Peyer's patch (tissue), 4 donors: ENCODE results near the gene PPIL6. TPM values are rescaled to one million over a fixed set of nuclear protein-coding genes. Genes with fewer than 3 reads are reported as not detected.
A peak's percentile ranks its signal among the peaks of the same experiment; 100 is the strongest.

Source experiments
- DNase-seq, 3 donors: peaks; one replicate each; pipeline ENCODE4 v3.0.0-alpha.2; 2017 to 2019
- H3K27ac ChIP-seq, 4 donors: fragments of 200-600 bp; sonication (generic); one replicate each; pipeline ENCODE4 v1.5.1; 2016 to 2019
- H3K27me3 ChIP-seq, 2 donors: fragments of 200-600 bp; sonication (generic); one replicate each; pipeline ENCODE4 v1.5.1; 2019
- H3K36me3 ChIP-seq, 3 donors: fragments of 200-600 bp; sonication (generic); one replicate each; pipeline ENCODE4 v1.5.1; 2016 to 2019
- H3K4me1 ChIP-seq, 4 donors: fragments of 200-600 bp; sonication (generic); one replicate each; pipeline ENCODE4 v1.5.1; 2016 to 2019
- H3K4me3 ChIP-seq, 4 donors: fragments of 200-600 bp; sonication (generic); 1 replicate in 3 of 4; 2 replicates in 1 of 4; pipeline ENCODE4 v1.5.1; 2016 to 2019; ENCODE audit warnings: mild to moderate bottlenecking in 1 of 4
- H3K9me3 ChIP-seq, 4 donors: fragments of 200-600 bp; sonication (generic); one replicate each; pipeline ENCODE4 v1.5.1; 2016 to 2019; ENCODE audit warnings: mild to moderate bottlenecking in 1 of 4
- POLR2A ChIP-seq, 2 donors: fragments of 450-650 bp; IDR thresholded peaks; one replicate each; pipeline ENCODE4 v1.5.1; 2017; ENCODE audit warnings: antibody characterized with exemption in 2 of 2, mild to moderate bottlenecking in 2 of 2, moderate library complexity in 2 of 2
- total RNA-seq, 4 donors: library from RNA; depleted of rRNA; stranded (reverse); fragments of >200 nt; gene quantifications; one replicate each; pipeline ENCODE4 v1.1.0, GENCODE V29; 2016
- TF ChIP-seq, protein P1 (sequence below), 6 experiments: fragments of 450-650 bp in 4 of 6; fragments of 200-600 bp in 2 of 6; sonication (generic) in 1 of 6; IDR thresholded peaks; one replicate each; pipeline ENCODE4 v1.5.1; 2017 to 2019; ENCODE audit warnings: antibody characterized with exemption in 6 of 6, mild to moderate bottlenecking in 3 of 6, moderate library complexity in 1 of 6

The PPIL6 gene
- total RNA-seq, 4 donors from 2014 or later: 0.27 to 0.53 TPM; not detected in 2

DNA sequence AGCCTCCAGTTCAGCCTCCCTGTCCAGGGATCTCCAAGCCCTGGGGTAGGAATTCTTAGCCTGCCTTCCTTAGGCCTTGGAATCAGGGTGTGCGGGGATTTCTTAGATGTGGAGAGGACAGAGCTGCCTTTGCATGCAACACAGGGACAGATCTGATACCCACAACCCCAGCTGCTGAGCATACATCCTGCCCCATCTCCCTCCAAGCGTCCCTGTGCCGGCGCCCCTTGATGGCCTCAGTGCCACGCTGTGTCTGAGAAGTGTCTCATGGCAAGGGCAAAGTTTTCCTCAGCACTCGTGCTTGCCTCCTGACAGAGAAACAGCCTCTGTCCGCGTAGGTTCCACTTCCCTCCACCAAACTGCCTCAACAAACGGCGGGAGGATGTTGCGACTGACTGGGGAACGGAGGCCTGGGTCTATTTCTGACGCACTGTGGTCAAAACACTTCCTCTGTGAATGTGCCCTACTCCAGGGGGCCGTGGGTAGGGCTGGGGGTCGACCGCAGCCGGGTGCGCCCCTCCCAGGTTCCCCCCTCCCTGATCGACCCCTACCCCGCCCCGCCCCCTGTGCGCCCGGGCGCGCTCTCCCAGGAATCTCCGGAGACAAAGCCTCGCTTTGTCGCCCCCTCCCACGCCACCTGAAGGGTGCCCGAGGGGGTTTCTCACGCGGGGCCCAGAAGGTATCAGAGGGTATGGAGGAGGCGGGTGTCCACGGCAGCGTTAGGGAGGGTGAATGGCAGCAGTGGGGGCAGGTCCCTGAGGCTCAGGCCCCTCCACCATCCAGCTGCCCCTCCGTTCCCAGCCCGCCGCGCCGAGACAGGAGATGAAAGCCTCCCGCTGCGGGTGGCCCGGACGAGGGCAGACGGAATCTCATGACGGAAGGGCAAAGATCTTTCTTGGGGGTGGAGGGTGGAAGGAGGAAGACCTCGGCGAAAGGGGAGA lies 14.3 kb upstream of the PPIL6 start:
- Histone ChIP-seq H3K9me3 (no peaks in the 10 kb centered on the region), H3K36me3 (peaks cover 0 to 27% (median 0%) of the 10 kb centered on the region in 3 donors), H3K4me1 (peaks cover 0 to 43% (median 28%) of the 10 kb centered on the region in 4 donors), H3K4me3 (peak overlapping the region; percentile 68 to 79 (median 72)), H3K27ac (peak overlapping the region; percentile 92 to 98 (median 94)), H3K27me3 (no peaks in the 10 kb centered on the region)
- DNase-seq: peak; percentile 77 to 92 (median 88)
- TF ChIP-seq, protein P1, sequence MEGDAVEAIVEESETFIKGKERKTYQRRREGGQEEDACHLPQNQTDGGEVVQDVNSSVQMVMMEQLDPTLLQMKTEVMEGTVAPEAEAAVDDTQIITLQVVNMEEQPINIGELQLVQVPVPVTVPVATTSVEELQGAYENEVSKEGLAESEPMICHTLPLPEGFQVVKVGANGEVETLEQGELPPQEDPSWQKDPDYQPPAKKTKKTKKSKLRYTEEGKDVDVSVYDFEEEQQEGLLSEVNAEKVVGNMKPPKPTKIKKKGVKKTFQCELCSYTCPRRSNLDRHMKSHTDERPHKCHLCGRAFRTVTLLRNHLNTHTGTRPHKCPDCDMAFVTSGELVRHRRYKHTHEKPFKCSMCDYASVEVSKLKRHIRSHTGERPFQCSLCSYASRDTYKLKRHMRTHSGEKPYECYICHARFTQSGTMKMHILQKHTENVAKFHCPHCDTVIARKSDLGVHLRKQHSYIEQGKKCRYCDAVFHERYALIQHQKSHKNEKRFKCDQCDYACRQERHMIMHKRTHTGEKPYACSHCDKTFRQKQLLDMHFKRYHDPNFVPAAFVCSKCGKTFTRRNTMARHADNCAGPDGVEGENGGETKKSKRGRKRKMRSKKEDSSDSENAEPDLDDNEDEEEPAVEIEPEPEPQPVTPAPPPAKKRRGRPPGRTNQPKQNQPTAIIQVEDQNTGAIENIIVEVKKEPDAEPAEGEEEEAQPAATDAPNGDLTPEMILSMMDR (IDR thresholded peaks at IDR 0.05): no peak
- peak; percentile 29 to 46 for TF ChIP-seq POLR2A (IDR thresholded peaks at IDR 0.05)

GRCh38 chr6:109453594-109454495 lies 13.4 kb upstream of the PPIL6 start:
- no peaks in the 10 kb centered on the region for H3K27me3 ChIP-seq
- peaks cover 0 to 33% (median 0%) of the 10 kb centered on the region in 3 donors for H3K36me3 ChIP-seq
- H3K4me3 ChIP-seq: peak overlapping the region; percentile 68 to 79 (median 72)
- TF ChIP-seq, protein P1 (IDR thresholded peaks at IDR 0.05): no peak
- TF ChIP-seq POLR2A (IDR thresholded peaks at IDR 0.05): no peak
- DNase-seq: peak in 1 of 3 donors; percentile 51
- H3K27ac ChIP-seq: peak overlapping the region; percentile 92 to 98 (median 94)
- H3K4me1 ChIP-seq: peaks cover 0 to 51% (median 32%) of the 10 kb centered on the region in 4 donors
- H3K9me3 ChIP-seq: no peaks in the 10 kb centered on the region

DNA sequence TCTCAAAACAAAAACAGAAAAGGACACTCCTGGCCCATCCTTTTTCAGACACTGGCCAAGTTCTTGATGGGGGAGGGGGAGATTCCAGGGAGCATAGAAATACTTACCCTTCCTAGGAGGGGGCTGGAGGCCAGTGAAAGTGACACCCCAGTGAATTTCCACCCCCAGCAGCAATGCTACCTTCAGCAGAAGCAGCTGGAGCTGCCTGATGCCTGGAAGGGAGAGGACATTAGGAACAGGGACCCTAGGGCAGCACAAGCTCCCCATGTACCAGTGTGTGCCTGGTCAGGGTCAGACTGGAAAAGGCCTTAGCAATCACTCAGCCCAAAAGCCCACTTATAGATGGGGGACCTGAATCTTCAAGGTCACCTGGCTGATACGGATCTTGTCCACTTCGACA lies 12.7 kb upstream of the PPIL6 start:
- DNase-seq: no peak
- peak overlapping the region in 2 of 4 donors; percentile 92 to 96 for H3K27ac ChIP-seq
- no peaks in the 10 kb centered on the region for H3K9me3 ChIP-seq
- no peaks in the 10 kb centered on the region for H3K27me3 ChIP-seq
- no peak overlapping the region for H3K4me3 ChIP-seq
- H3K36me3 ChIP-seq: peaks cover 0 to 33% (median 0%) of the 10 kb centered on the region in 3 donors
- no peak for TF ChIP-seq POLR2A (IDR thresholded peaks at IDR 0.05)
- TF ChIP-seq, protein P1 (IDR thresholded peaks at IDR 0.05): no peak
- peaks cover 0 to 46% (median 26%) of the 10 kb centered on the region in 4 donors for H3K4me1 ChIP-seq

DNA sequence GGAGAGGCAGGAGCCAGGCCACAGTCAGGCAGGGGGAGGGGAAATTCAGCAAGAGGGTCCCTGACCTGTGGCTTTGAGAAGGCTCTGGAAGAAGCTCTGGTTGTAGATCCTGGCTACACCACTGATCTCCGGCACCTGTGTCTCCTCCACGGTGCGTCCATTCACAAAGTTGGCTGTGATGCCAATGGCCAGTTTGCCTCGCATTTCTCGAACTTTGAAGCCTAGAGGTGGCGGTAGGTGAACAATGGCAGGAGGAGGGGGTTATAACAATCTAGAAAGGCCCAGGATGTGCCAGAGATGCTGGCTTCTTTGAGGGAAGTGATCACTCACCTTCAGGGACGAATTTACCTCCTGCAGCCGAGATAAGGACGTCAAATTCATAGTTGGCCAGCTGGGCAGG lies 11.8 kb upstream of the PPIL6 start:
- Histone ChIP-seq H3K36me3 (peaks cover 0 to 35% (median 0%) of the 10 kb centered on the region in 3 donors), H3K9me3 (no peaks in the 10 kb centered on the region), H3K4me3 (no peak overlapping the region), H3K4me1 (peaks cover 0 to 41% (median 23%) of the 10 kb centered on the region in 4 donors), H3K27me3 (no peaks in the 10 kb centered on the region), H3K27ac (no peak overlapping the region)
- no peak for TF ChIP-seq POLR2A (IDR thresholded peaks at IDR 0.05)
- TF ChIP-seq, protein P1 (IDR thresholded peaks at IDR 0.05): no peak
- DNase-seq: no peak

DNA sequence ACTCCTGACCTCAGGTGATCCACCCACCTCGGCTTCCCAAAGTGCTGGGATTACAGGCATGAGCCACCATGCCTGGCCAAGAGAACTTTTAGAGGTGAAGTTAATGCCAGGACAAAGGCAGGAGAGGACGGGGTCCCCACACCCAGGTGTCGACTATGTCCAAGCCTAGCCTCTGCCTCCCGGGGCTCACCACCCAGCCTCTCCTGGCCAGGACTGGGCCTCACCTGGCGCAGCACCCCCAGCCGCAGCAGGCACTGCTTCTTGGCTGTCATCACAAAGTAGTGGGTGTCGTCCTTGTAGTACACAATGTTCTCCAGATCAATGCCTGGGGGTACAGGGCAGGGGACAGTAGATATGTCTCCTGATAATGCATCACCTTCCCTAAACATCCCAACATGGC lies 10.9 kb upstream of the PPIL6 start:
- Histone ChIP-seq H3K4me3 (no peak overlapping the region), H3K27me3 (no peaks in the 10 kb centered on the region), H3K4me1 (peaks cover 0 to 35% (median 21%) of the 10 kb centered on the region in 4 donors), H3K9me3 (no peaks in the 10 kb centered on the region), H3K27ac (no peak overlapping the region), H3K36me3 (peaks cover 0 to 42% (median 0%) of the 10 kb centered on the region in 3 donors)
- no peak for TF ChIP-seq POLR2A (IDR thresholded peaks at IDR 0.05)
- TF ChIP-seq, protein P1 (IDR thresholded peaks at IDR 0.05): no peak
- no peak for DNase-seq
